HG02885 (cell line): ENCODE measurements around the gene LGMN.

Experiments
- ATAC-seq: cut with Tn5 transposase; IDR thresholded peaks from one replicate; pipeline ENCODE4 v1.9.1; 2021; ENCODE audit warnings: mild to moderate bottlenecking; ENCODE audit not compliant: unreplicated experiment, poor library complexity

LGMN gene

GRCh38 chr14:92748259-92749016 is at the start of gene LGMN:
Gene LGMN, minus strand, starts transcription at chr14:92748627. Its CDS starts 15,841 bp downstream, at chr14:92732786.
- ATAC-seq: peak; percentile 91

- no peak for ATAC-seq
Observed at GRCh38 chr14:92794961-92795360, 46.5 kb upstream of the LGMN start.

- ATAC-seq: no peak
Observed at GRCh38 chr14:92794547-92794941, 46.1 kb upstream of the LGMN start.

GRCh38 chr14:92793709-92794546 is 45.5 kb upstream of the LGMN start, which contains the start of gene GOLGA5:
Gene GOLGA5, plus strand, starts transcription at chr14:92794305. Its CDS starts 3,133 bp downstream, at chr14:92797438.
- peak; percentile 97 for ATAC-seq

- ATAC-seq: no peak
Observed at GRCh38 chr14:92792885-92793284, 44.5 kb upstream of the LGMN start.

GRCh38 chr14:92789457-92790089 is 41.1 kb upstream of the LGMN start:
- ATAC-seq: no peak

GRCh38 chr14:92787554-92787953 is 39.1 kb upstream of the LGMN start:
- no peak for ATAC-seq

GRCh38 chr14:92786427-92786756 is 38.0 kb upstream of the LGMN start:
- ATAC-seq: no peak

GRCh38 chr14:92785667-92786426 is 37.4 kb upstream of the LGMN start:
- no peak for ATAC-seq

GRCh38 chr14:92783813-92784431 is 35.5 kb upstream of the LGMN start:
- ATAC-seq: no peak

- ATAC-seq: no peak
Observed at GRCh38 chr14:92781350-92781749, 32.9 kb upstream of the LGMN start.

- ATAC-seq: no peak
Observed at GRCh38 chr14:92780444-92781232, 32.2 kb upstream of the LGMN start.

- ATAC-seq: peak; percentile 32
Observed at GRCh38 chr14:92778868-92779565, 30.6 kb upstream of the LGMN start.

- ATAC-seq: peak; percentile 94
Observed at GRCh38 chr14:92775292-92775691, 26.9 kb upstream of the LGMN start.

- no peak for ATAC-seq
Observed at GRCh38 chr14:92774572-92774971, 26.1 kb upstream of the LGMN start.

GRCh38 chr14:92770484-92770883 is 22.1 kb upstream of the LGMN start:
- ATAC-seq: no peak

GRCh38 chr14:92768795-92769194 is 20.4 kb upstream of the LGMN start:
- no peak for ATAC-seq

- ATAC-seq: peak; percentile 89
Observed at GRCh38 chr14:92768236-92768635, 19.8 kb upstream of the LGMN start.
